HUDEP-2 (cell line): Measurements from ENCODE around the gene GALNT2.

Experiments used
- DNase-seq, 76 experiments: peaks; one replicate each; lab custom pipeline; 2025; ENCODE audit not compliant: unreplicated experiment in 76 of 76; lab: John Stamatoyannopoulos, UW

The GALNT2 gene

GRCh38 chr1:230125640-230126528, 58.8 kb downstream of the GALNT2 start:
- no peak for DNase-seq

GRCh38 chr1:230126529-230127104, 59.6 kb downstream of the GALNT2 start:
- no peak for DNase-seq

GRCh38 chr1:230127105-230128054, 60.3 kb downstream of the GALNT2 start:
- DNase-seq: peak in 74 of 76 experiments; percentile 61 to 98 (median 91)

- DNase-seq: no peak
These were observed 61.7 kb downstream of the GALNT2 start for GRCh38 chr1:230128569-230129285.

- no peak for DNase-seq
These were observed 62.3 kb downstream of the GALNT2 start for GRCh38 chr1:230129341-230129740.

GRCh38 chr1:230130172-230130944, 63.3 kb downstream of the GALNT2 start:
- no peak for DNase-seq

- DNase-seq: no peak
These were observed 64.4 kb downstream of the GALNT2 start for GRCh38 chr1:230131457-230131856.

GRCh38 chr1:230132758-230133157, 65.7 kb downstream of the GALNT2 start:
- DNase-seq: no peak

- no peak for DNase-seq
These were observed 68.7 kb downstream of the GALNT2 start for GRCh38 chr1:230135726-230136125.

- no peak for DNase-seq
These were observed 69.7 kb downstream of the GALNT2 start for GRCh38 chr1:230136453-230137336.

- DNase-seq: peak in 17 of 76 experiments; percentile 7 to 41 (median 19)
These were observed 70.3 kb downstream of the GALNT2 start for GRCh38 chr1:230137337-230137815.

- DNase-seq: peak in 1 of 76 experiments; percentile 15
These were observed 71.7 kb downstream of the GALNT2 start for GRCh38 chr1:230138561-230139239.

- DNase-seq: peak in 63 of 76 experiments; percentile 17 to 77 (median 53)
These were observed 72.3 kb downstream of the GALNT2 start for GRCh38 chr1:230139315-230139714.

- no peak for DNase-seq
These were observed 72.7 kb downstream of the GALNT2 start for GRCh38 chr1:230139741-230140140.

GRCh38 chr1:230140221-230141020, 73.4 kb downstream of the GALNT2 start:
- peak in 2 of 76 experiments; percentile 5 to 30 for DNase-seq

- no peak for DNase-seq
These were observed 74.1 kb downstream of the GALNT2 start for GRCh38 chr1:230141021-230141648.
